Ovary (tissue), 3 donors: ENCODE results near the gene COL25A1.

Source experiments
- CTCF ChIP-seq, 3 donors: fragments of 450-650 bp in 2 of 3; fragments of 200-600 bp in 1 of 3; IDR thresholded peaks; one replicate each; pipeline versions ENCODE4 v1.5.1 to v1.8.0; 2016 to 2022; ENCODE audit warnings: antibody characterized with exemption in 3 of 3, mild to moderate bottlenecking in 1 of 3
- EP300 ChIP-seq: sonication (generic); formaldehyde crosslinking; IDR thresholded peaks from one replicate; pipeline ENCODE4 v1.6.1; 2017; ENCODE audit warnings: antibody characterized with exemption
- POLR2A ChIP-seq: fragments of 450-650 bp; IDR thresholded peaks from one replicate; pipeline ENCODE4 v1.6.1; 2017; ENCODE audit warnings: antibody characterized with exemption, mild to moderate bottlenecking, moderate library complexity
- donor health status: DM: no; HTN: no; CAD: no.

GRCh38 chr4:109134921-109135320, 167.5 kb downstream of the COL25A1 start:
- no peak for TF ChIP-seq EP300
- no peak for TF ChIP-seq CTCF (IDR thresholded peaks at IDR 0.05)
- TF ChIP-seq POLR2A: no peak
